Aortic smooth muscle cell (primary cell): ENCODE results near the gene CPEB3. TPM values are rescaled to one million over a fixed set of nuclear protein-coding genes. Genes with fewer than 3 reads are reported as not detected.

ENCODE experiments used
- total RNA-seq: library from RNA; depleted of rRNA; stranded (reverse); fragments of >200 nt; gene quantifications from 2 replicates; pipeline ENCODE4 v1.2.3, GENCODE V29; 2014

The CPEB3 gene
- total RNA-seq, result 0.79 and 1.2 TPM in 2 replicates

DNA sequence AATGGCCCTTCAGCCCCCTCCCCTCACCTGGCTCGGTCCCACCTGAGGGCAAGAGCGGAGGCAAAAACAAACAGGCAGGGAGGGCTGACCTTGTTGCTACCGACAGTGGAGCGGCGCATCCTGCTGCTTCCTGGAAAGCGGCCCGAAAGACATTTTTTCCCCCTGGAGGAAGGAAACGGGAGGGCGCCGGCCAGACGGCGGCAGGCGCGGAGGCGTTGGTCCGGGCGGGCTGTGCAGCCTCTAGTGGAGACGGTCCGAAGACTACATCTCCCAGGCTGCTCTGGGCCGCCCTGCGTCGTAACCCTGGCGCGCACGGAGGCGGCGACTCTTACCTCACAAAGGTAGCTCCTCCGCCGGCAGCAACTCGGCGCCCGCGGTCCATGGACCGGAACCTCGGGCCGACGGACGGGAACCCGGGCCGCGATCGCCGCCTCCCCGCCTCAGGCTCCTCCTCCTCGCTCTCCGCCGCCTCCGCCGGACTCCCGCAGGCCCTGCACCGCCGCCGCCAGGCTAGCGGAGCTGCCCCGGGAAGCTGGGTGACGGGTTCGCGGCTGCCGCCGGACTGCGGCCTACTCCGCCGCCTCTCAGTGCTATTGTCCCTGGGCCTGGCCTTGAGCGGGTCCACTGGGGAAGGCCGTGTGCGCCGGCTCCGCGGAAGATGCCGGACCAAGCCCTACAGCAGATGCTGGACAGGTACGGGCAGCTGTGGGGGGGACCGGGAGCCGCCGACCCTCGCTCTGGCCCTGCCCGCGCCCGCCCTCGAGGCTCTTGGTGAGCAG is at the start of gene CPEB3, which contains the start of gene MARCHF5:
Gene CPEB3, minus strand, starts transcription at position 242 of the 779 bp plus-strand sequence. CDS start 50,728 bp downstream, outside the sequence.
Gene MARCHF5, plus strand, starts transcription at position 331 of the 779 bp plus-strand sequence. Its CDS starts 328 bp downstream, at position 659.

Other genes with a start within 250 kb of the CPEB3 start
- gene MARCHF5, start 89 bp upstream of the CPEB3 start, total RNA-seq, result 9.6 and 14.2 TPM in 2 replicates